Measurements from ENCODE around the gene BIRC6.

DNA sequence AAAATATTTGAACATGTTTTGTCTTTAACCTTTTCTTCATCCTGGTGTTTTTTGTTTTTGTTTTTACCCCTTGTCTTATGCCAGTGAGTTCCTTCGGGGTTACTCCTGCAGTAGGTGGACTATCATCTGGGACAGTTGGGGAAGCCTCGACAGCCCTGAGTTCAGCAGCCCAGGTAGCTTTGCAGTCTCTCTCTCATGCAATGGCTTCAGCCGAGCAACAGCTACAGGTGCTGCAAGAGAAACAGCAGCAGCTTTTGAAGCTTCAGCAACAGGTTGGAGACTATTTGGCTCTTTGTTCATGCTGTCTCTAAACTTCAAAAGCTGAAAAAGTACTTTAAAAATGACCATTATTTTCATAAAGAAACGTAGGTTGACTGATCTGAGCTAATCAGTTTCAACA lies 106.3 kb downstream of the BIRC6 start:
- TF ChIP-seq, protein P1, sequence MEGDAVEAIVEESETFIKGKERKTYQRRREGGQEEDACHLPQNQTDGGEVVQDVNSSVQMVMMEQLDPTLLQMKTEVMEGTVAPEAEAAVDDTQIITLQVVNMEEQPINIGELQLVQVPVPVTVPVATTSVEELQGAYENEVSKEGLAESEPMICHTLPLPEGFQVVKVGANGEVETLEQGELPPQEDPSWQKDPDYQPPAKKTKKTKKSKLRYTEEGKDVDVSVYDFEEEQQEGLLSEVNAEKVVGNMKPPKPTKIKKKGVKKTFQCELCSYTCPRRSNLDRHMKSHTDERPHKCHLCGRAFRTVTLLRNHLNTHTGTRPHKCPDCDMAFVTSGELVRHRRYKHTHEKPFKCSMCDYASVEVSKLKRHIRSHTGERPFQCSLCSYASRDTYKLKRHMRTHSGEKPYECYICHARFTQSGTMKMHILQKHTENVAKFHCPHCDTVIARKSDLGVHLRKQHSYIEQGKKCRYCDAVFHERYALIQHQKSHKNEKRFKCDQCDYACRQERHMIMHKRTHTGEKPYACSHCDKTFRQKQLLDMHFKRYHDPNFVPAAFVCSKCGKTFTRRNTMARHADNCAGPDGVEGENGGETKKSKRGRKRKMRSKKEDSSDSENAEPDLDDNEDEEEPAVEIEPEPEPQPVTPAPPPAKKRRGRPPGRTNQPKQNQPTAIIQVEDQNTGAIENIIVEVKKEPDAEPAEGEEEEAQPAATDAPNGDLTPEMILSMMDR (IDR thresholded peaks at IDR 0.05; ENCODE audit: insufficient read depth, low read length, poor library complexity, severe bottlenecking), result no peak
- TF ChIP-seq EZH2phosphoT487 (conservative IDR thresholded peaks at IDR 0.05; ENCODE audit: low read length), result no peak
